Keratinocyte (primary cell): Measurements from ENCODE around the gene SP6.

Source experiments
- CTCF ChIP-seq, 3 experiments: IDR thresholded peaks in 1 of 3; conservative IDR thresholded peaks in 1 of 3; optimal IDR thresholded peaks in 1 of 3; 2 replicates in 2 of 3; 3 replicates in 1 of 3; pipeline versions ENCODE3 to v1.5.1; 2011; ENCODE audit warnings: low read length in 3 of 3, mild to moderate bottlenecking in 3 of 3, moderate library complexity in 2 of 3, control low read depth in 1 of 3, inconsistent platforms in 1 of 3; ENCODE audit not compliant: insufficient read depth in 2 of 3; ENCODE audit errors: extremely low read depth in 1 of 3
- EZH2 ChIP-seq: IDR thresholded peaks from one replicate; pipeline ENCODE4 v1.6.1; 2012; ENCODE audit warnings: inconsistent platforms, mild to moderate bottlenecking, low read length, moderate library complexity

GRCh38 chr17:47894498-47895346, 43.8 kb upstream of the SP6 start:
- TF ChIP-seq CTCF (optimal IDR thresholded peaks at IDR 0.05 in 1 of 3, IDR thresholded peaks at IDR 0.05 in 1 of 3, conservative IDR thresholded peaks at IDR 0.05 in 1 of 3; ENCODE audit: extremely low read depth in 1 of 3, insufficient read depth in 2 of 3, low read length in 3 of 3) (peak in 1 of 3 experiments; percentile 6), EZH2 (no peak)
